IMR-90 (cell line): ENCODE data around the gene PRPF6.

ENCODE experiments used
- BHLHE40 ChIP-seq: fragments of 150-350 bp; IDR thresholded peaks from 2 replicates; pipeline ENCODE4 v1.6.1; 2016; ENCODE audit warnings: mild to moderate bottlenecking, low read depth, low read length
- CEBPB ChIP-seq: IDR thresholded peaks from 2 replicates; pipeline ENCODE4 v1.6.1; 2012; ENCODE audit warnings: low read depth, low read length, improper control_type of control experiment
- CHD1 ChIP-seq: IDR thresholded peaks from 2 replicates; pipeline ENCODE4 v1.6.1; 2012; ENCODE audit warnings: low read depth, low read length, improper control_type of control experiment
- ELK1 ChIP-seq: fragments of 150-350 bp; IDR thresholded peaks from 2 replicates; pipeline ENCODE4 v1.6.1; 2016; ENCODE audit warnings: low read depth, mild to moderate bottlenecking, low read length, moderate library complexity, borderline replicate concordance
- FOS ChIP-seq: fragments of 150-350 bp; IDR thresholded peaks from 2 replicates; pipeline ENCODE4 v1.6.1; 2016; ENCODE audit warnings: low read depth, low read length
- MXI1 ChIP-seq: IDR thresholded peaks from 2 replicates; pipeline ENCODE4 v1.6.1; 2012; ENCODE audit warnings: low read depth, mild to moderate bottlenecking, low read length, moderate library complexity, borderline replicate concordance
- POLR2A ChIP-seq: IDR thresholded peaks from 2 replicates; pipeline ENCODE4 v1.6.1; 2012; ENCODE audit warnings: mild to moderate bottlenecking, low read depth, low read length
- RAD21 ChIP-seq: IDR thresholded peaks from 2 replicates; pipeline ENCODE4 v1.6.1; 2012; ENCODE audit warnings: low read length, improper control_type of control experiment
- RFX5 ChIP-seq: IDR thresholded peaks from 2 replicates; pipeline ENCODE4 v1.8.0; 2012; ENCODE audit warnings: low read depth, mild to moderate bottlenecking, low read length, moderate library complexity
- SMC3 ChIP-seq: fragments of 150-350 bp; IDR thresholded peaks from 2 replicates; pipeline ENCODE4 v1.6.1; 2016; ENCODE audit warnings: low read depth, mild to moderate bottlenecking, antibody characterized with exemption, low read length, moderate library complexity
- TF ChIP-seq, protein P1 (sequence below): fragments of 150-350 bp; IDR thresholded peaks from 2 replicates; pipeline ENCODE4 v1.6.1; 2017; ENCODE audit warnings: mild to moderate bottlenecking, antibody characterized with exemption, low read length, low read depth
- TF ChIP-seq, protein P2 (sequence below): conservative IDR thresholded peaks from 2 replicates; pipeline ENCODE4 v1.5.1; 2012; ENCODE audit warnings: mild to moderate bottlenecking, low read depth, low read length, improper control_type of control experiment

DNA sequence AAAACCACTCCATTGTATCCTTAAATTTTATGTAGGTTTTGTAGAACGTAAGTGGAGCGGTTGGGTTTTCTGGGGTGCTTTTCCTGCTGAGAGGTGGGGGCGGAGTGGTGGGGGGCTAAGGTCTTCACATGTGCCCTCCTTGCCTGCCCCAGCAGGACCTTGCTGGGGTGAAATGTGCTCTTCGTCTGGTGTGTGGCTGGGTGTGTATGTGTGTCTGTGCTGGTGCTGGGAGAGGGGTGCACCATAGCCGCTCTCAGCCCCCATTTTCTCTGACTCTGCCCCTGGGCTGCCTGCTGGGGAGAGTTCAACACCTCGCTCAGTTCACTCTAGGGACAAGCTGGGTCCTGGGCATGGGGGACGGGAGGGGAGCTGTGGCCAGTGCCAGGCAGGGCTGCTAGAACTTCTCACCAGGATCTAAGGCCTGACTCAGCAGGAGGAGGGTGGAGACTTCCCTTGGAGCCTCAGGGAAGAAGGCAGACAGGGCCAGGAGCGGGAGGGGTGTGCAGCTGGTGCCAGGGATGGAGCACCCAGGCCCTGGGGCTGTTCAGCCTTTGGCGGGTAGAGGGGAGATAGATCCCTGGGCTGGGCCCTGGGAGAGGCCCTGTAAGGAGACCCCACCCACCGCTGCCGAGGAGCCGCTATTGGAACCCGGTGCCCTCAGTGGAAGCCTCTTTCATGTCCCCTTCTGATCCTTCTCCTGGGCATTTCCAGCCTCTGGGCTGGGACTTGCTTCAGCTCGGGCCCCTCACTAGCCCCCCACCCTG lies 63.7 kb downstream of the PRPF6 start:
- TF ChIP-seq, protein P1, sequence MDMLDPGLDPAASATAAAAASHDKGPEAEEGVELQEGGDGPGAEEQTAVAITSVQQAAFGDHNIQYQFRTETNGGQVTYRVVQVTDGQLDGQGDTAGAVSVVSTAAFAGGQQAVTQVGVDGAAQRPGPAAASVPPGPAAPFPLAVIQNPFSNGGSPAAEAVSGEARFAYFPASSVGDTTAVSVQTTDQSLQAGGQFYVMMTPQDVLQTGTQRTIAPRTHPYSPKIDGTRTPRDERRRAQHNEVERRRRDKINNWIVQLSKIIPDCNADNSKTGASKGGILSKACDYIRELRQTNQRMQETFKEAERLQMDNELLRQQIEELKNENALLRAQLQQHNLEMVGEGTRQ: no peak
- TF ChIP-seq, protein P2, sequence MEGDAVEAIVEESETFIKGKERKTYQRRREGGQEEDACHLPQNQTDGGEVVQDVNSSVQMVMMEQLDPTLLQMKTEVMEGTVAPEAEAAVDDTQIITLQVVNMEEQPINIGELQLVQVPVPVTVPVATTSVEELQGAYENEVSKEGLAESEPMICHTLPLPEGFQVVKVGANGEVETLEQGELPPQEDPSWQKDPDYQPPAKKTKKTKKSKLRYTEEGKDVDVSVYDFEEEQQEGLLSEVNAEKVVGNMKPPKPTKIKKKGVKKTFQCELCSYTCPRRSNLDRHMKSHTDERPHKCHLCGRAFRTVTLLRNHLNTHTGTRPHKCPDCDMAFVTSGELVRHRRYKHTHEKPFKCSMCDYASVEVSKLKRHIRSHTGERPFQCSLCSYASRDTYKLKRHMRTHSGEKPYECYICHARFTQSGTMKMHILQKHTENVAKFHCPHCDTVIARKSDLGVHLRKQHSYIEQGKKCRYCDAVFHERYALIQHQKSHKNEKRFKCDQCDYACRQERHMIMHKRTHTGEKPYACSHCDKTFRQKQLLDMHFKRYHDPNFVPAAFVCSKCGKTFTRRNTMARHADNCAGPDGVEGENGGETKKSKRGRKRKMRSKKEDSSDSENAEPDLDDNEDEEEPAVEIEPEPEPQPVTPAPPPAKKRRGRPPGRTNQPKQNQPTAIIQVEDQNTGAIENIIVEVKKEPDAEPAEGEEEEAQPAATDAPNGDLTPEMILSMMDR: no peak
- TF ChIP-seq CEBPB: no peak
- no peak for TF ChIP-seq FOS
- TF ChIP-seq SMC3: no peak
- no peak for TF ChIP-seq RFX5
- TF ChIP-seq POLR2A: no peak
- no peak for TF ChIP-seq RAD21
- TF ChIP-seq BHLHE40: no peak
- TF ChIP-seq MXI1: no peak
- TF ChIP-seq ELK1: no peak
- TF ChIP-seq CHD1: no peak
